ENCODE results near the gene RAD18.

RAD18 gene

DNA sequence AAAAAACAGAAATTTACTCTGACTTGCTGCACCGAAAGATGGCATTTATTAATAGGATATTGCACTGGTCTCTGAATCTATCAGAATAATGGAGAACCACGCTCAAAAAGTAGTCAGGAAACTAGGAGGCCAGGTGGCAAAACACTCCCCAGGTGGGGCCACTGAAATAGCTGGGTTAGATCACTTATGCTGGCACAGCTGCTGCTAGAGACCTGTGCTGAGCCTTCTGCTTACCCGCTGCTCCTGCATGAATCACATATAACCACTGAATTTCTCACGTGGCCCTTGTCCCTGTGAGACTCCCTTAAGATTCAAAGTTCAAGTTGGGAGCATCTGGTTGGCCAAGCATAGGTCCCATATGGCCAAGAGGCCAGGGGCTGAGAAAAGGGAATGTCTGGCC, 127.9 kb downstream of the RAD18 start:
- H3K27me3 Mint-ChIP-seq (ENCODE audit: low read depth, poor library complexity): no peaks in the 10 kb centered on the region
- no peak overlapping the region for H3K4me3 Mint-ChIP-seq
- peak overlapping the region; percentile 23 for H3K27ac Mint-ChIP-seq
- DNase-seq: no peak
- H3K36me3 Mint-ChIP-seq (ENCODE audit: low read depth): no peaks in the 10 kb centered on the region
- TF ChIP-seq, protein P1, sequence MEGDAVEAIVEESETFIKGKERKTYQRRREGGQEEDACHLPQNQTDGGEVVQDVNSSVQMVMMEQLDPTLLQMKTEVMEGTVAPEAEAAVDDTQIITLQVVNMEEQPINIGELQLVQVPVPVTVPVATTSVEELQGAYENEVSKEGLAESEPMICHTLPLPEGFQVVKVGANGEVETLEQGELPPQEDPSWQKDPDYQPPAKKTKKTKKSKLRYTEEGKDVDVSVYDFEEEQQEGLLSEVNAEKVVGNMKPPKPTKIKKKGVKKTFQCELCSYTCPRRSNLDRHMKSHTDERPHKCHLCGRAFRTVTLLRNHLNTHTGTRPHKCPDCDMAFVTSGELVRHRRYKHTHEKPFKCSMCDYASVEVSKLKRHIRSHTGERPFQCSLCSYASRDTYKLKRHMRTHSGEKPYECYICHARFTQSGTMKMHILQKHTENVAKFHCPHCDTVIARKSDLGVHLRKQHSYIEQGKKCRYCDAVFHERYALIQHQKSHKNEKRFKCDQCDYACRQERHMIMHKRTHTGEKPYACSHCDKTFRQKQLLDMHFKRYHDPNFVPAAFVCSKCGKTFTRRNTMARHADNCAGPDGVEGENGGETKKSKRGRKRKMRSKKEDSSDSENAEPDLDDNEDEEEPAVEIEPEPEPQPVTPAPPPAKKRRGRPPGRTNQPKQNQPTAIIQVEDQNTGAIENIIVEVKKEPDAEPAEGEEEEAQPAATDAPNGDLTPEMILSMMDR (IDR thresholded peaks at IDR 0.05): no peak
- no peaks in the 10 kb centered on the region for H3K9me3 Mint-ChIP-seq
- H3K4me1 Mint-ChIP-seq: no peaks in the 10 kb centered on the region

DNA sequence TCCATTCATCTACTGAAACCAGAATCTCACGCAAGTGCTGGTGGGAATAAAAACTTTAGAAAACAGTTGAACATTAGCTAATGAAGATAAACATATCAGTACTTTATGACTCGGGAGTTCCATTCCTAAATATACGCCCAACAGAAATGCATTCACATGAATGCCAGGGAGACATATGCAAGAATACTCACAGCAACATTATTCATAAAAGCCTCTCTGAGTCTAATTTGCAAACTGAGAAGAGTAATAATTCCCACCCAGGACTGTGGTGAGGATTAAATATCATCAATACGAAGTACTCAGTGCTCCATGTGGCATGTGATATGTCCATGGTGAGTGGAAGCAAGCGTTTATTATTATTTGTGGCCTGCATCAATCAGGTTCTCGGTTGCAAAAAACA, 128.3 kb downstream of the RAD18 start:
- TF ChIP-seq, protein P1 (IDR thresholded peaks at IDR 0.05): no peak
- Mint-ChIP-seq H3K4me3 (no peak overlapping the region), H3K4me1 (no peaks in the 10 kb centered on the region), H3K9me3 (no peaks in the 10 kb centered on the region), H3K27me3 (ENCODE audit: low read depth, poor library complexity) (no peaks in the 10 kb centered on the region), H3K36me3 (ENCODE audit: low read depth) (no peaks in the 10 kb centered on the region), H3K27ac (no peak overlapping the region)
- no peak for DNase-seq

DNA sequence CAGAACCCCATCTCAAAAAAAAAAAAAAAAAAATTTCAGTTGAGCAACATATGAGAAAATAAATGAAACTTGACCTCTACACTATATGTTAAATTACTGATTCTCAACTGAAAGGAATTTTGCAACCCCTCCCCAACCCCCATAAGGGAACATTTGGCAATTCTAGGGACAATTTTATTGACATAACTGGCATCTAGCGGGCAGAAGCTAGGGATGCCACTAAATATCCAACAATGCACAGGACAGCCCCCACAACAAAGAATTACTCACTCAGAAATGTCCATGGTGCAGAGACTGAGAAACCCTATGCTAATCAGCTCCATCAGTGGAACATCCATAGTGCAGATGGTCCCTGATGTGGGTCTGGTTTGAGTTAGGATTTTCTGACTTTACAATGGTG, 135.6 kb downstream of the RAD18 start:
- H3K36me3 Mint-ChIP-seq (ENCODE audit: low read depth): no peaks in the 10 kb centered on the region
- H3K4me1 Mint-ChIP-seq: no peaks in the 10 kb centered on the region
- TF ChIP-seq, protein P1 (IDR thresholded peaks at IDR 0.05): no peak
- no peak for DNase-seq
- no peaks in the 10 kb centered on the region for H3K27me3 Mint-ChIP-seq (ENCODE audit: low read depth, poor library complexity)
- no peaks in the 10 kb centered on the region for H3K9me3 Mint-ChIP-seq
- no peak overlapping the region for H3K27ac Mint-ChIP-seq
- H3K4me3 Mint-ChIP-seq: no peak overlapping the region
